IMR-90 (cell line): ENCODE measurements around the gene MAGEB17.

Experiments used
- BHLHE40 ChIP-seq: fragments of 150-350 bp; IDR thresholded peaks from 2 replicates; pipeline ENCODE4 v1.6.1; 2016; ENCODE audit warnings: mild to moderate bottlenecking, low read depth, low read length
- CTCF ChIP-seq: conservative IDR thresholded peaks from 2 replicates; pipeline ENCODE4 v1.5.1; 2012; ENCODE audit warnings: mild to moderate bottlenecking, low read depth, low read length, improper control_type of control experiment
- ELK1 ChIP-seq: fragments of 150-350 bp; IDR thresholded peaks from 2 replicates; pipeline ENCODE4 v1.6.1; 2016; ENCODE audit warnings: low read depth, mild to moderate bottlenecking, low read length, moderate library complexity, borderline replicate concordance
- FOS ChIP-seq: fragments of 150-350 bp; IDR thresholded peaks from 2 replicates; pipeline ENCODE4 v1.6.1; 2016; ENCODE audit warnings: low read depth, low read length
- MAFK ChIP-seq: IDR thresholded peaks from 2 replicates; pipeline ENCODE4 v1.6.1; 2012; ENCODE audit warnings: low read depth, low read length, improper control_type of control experiment
- MXI1 ChIP-seq: IDR thresholded peaks from 2 replicates; pipeline ENCODE4 v1.6.1; 2012; ENCODE audit warnings: low read depth, mild to moderate bottlenecking, low read length, moderate library complexity, borderline replicate concordance
- POLR2A ChIP-seq: IDR thresholded peaks from 2 replicates; pipeline ENCODE4 v1.6.1; 2012; ENCODE audit warnings: mild to moderate bottlenecking, low read depth, low read length
- RAD21 ChIP-seq: IDR thresholded peaks from 2 replicates; pipeline ENCODE4 v1.6.1; 2012; ENCODE audit warnings: low read length, improper control_type of control experiment

DNA sequence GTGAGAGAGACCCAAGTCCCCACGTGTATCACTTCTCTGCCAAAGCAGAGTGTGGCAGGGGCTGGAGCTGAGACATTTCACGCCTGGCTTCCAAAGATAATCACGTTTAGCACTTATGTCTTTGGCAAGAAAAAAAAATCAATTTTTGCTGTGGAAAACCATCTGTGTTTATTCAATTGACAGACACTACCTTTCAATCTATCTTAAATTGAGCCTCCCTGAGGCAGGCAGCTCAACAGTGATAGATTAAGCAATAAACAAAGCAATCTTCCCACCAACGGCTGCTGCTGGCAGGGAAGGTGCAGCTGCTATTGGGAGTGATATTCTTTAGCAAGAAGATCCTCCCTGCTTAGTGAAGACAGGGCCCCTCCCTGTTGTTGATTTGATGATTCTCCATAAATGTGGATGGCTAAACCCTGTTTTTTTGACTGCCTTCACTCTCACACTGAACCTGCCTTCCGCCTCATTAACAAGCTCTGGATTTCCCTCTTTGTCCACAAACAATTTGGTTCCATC lies 11.6 kb upstream of the MAGEB17 start:
- TF ChIP-seq CTCF (no peak), RAD21 (no peak), MAFK (no peak), POLR2A (no peak), ELK1 (no peak), FOS (no peak), MXI1 (no peak), BHLHE40 (no peak)
